Transverse colon (tissue), 3 donors: ENCODE data around the gene TAPT1.

ENCODE experiments used
- EP300 ChIP-seq: sonication (generic); formaldehyde crosslinking; IDR thresholded peaks from one replicate; pipeline ENCODE4 v1.6.1; 2017; ENCODE audit warnings: antibody characterized with exemption, low read depth
- POLR2A ChIP-seq: fragments of 450-650 bp; IDR thresholded peaks from one replicate; pipeline ENCODE4 v1.6.1; 2016; ENCODE audit warnings: antibody characterized with exemption, mild to moderate bottlenecking, moderate library complexity
- TF ChIP-seq, protein P1 (sequence below), 5 experiments: fragments of 200-600 bp in 3 of 5; fragments of 450-650 bp in 2 of 5; sonication (generic) in 3 of 5; IDR thresholded peaks; 1 replicate in 2 of 5; 2 replicates in 3 of 5; pipeline ENCODE4 v1.5.1; 2016 to 2017; ENCODE audit warnings: antibody characterized with exemption in 5 of 5, inconsistent platforms in 3 of 5, mild to moderate bottlenecking in 2 of 5, moderate library complexity in 1 of 5

DNA sequence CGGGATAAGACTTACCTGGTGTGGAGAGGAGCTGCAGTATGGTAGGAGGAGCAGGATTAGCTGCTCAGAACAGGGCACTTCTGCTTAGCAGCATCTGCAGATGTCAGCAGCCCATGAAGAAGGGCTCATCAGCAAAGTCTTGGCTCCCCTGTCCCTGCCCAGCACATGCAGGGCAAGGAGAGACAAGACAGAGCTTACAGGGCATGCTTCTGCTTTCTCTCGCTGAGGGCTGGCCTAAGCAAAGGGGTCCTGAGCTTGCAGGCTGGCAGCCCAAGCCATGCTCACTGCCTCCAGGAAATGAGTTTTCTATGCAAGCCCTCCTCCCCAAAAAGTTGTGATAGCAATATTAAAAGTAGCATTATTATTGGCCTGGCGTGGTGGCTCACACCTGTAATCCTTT is 39.5 kb upstream of the TAPT1 start:
- no peak for TF ChIP-seq POLR2A
- TF ChIP-seq, protein P1, sequence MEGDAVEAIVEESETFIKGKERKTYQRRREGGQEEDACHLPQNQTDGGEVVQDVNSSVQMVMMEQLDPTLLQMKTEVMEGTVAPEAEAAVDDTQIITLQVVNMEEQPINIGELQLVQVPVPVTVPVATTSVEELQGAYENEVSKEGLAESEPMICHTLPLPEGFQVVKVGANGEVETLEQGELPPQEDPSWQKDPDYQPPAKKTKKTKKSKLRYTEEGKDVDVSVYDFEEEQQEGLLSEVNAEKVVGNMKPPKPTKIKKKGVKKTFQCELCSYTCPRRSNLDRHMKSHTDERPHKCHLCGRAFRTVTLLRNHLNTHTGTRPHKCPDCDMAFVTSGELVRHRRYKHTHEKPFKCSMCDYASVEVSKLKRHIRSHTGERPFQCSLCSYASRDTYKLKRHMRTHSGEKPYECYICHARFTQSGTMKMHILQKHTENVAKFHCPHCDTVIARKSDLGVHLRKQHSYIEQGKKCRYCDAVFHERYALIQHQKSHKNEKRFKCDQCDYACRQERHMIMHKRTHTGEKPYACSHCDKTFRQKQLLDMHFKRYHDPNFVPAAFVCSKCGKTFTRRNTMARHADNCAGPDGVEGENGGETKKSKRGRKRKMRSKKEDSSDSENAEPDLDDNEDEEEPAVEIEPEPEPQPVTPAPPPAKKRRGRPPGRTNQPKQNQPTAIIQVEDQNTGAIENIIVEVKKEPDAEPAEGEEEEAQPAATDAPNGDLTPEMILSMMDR (IDR thresholded peaks at IDR 0.05), result no peak
- TF ChIP-seq EP300, result no peak
